ENCODE measurements around the gene NARF.

NARF gene

GRCh38 chr17:82434216-82434565, 24.4 kb upstream of the NARF start:
- no peak for DNase-seq

GRCh38 chr17:82435103-82435502, 23.4 kb upstream of the NARF start:
- no peak for DNase-seq

- no peak for DNase-seq
Observed at GRCh38 chr17:82435601-82436583, 22.6 kb upstream of the NARF start.

DNA sequence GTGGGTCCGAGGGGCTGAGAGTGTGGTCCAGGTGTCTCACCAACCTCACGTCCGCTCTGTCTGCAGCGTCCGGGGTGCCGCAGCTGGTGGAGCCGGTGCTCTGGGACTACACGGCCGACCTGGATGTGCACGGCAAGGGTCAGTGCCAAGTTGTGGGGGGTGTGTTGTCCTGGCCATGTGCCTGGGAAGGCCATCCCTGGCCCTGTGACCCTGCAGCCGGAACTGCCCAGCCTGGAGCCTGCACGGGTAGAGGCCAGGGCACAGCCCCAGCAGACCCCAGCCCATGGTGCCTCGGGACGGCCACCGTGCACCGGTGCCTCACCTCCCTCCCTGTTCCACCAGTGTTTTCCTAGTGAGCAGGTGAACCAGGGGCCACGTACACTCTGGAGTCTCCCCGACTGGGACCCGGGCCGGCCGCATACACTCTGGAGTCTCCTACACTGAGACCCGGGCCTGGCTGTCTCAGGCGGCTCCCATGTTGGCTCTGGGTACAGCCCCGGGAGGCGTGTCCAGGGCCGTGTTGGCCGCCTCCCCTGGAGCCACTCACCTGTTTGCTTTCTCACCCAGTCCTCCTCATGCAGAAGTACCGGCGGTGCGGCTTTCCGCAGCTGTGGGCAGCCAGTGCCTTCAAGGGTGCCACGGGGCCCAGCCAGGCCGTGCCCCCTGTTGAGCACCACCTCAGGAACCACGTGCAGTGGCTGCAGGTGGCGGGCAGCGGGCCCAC, 21.8 kb upstream of the NARF start:
- no peak for DNase-seq

GRCh38 chr17:82437325-82437668, 21.2 kb upstream of the NARF start:
- DNase-seq = no peak

GRCh38 chr17:82438401-82439193, 19.9 kb upstream of the NARF start:
- no peak for DNase-seq

- no peak for DNase-seq
Observed at GRCh38 chr17:82439194-82439828, 19.2 kb upstream of the NARF start.

DNA sequence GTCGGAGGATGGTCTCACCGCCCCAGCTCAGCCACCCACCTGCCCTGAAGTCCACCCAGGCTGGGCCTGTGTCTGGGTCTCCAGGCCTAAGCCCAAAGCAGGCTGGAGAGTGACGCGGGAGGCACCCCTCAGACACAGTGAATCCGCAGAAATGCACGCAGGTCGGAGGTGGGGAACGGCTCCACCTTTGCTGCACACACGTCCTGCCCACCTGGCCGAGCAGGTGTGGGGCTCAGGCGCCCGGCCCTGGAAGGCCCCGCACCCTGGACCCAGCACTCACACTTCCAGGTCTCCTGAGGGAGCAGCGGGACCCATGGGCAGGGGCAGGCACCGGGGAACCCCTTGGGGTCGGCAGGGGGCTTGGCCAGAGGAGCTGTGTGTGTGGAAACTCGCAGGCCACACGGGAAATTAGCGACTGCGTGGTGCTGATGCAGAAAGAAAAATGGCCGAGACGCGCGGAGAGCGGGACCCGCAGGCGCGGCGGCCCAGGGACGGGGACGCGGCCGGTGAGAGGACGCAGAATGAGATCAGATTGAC, 18.6 kb upstream of the NARF start:
- no peak for DNase-seq

DNA sequence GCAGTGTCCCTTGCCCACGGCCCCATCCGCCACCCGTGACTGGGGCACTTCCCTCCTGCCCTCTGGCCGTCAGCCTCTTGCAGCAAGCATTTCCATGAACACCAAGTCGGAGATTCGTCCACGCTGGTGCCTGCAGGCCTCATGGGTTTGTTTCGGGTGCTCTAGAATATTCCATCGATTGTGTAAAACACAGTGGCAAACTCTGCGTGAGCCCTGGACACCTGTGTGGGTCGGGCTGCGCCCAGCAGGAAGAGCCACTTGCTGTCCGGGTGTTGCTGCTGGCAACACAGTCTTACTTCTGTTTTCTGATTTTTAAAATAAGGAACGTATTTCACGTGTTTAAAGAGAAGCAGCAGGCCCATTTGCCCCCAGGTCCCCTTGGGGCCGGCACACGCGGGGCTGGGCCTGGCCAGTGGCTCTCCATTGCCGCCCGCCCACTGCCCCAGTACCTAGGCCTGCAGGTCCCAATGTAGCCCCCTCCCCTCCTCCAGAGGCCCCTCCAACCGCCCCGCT, 18.0 kb upstream of the NARF start:
- no peak for DNase-seq

- no peak for DNase-seq
Observed at GRCh38 chr17:82440991-82441627, 17.4 kb upstream of the NARF start.

- DNase-seq = no peak
Observed at GRCh38 chr17:82441691-82442487, 16.7 kb upstream of the NARF start.

- DNase-seq = no peak
Observed at GRCh38 chr17:82442643-82443464, 15.7 kb upstream of the NARF start.

DNA sequence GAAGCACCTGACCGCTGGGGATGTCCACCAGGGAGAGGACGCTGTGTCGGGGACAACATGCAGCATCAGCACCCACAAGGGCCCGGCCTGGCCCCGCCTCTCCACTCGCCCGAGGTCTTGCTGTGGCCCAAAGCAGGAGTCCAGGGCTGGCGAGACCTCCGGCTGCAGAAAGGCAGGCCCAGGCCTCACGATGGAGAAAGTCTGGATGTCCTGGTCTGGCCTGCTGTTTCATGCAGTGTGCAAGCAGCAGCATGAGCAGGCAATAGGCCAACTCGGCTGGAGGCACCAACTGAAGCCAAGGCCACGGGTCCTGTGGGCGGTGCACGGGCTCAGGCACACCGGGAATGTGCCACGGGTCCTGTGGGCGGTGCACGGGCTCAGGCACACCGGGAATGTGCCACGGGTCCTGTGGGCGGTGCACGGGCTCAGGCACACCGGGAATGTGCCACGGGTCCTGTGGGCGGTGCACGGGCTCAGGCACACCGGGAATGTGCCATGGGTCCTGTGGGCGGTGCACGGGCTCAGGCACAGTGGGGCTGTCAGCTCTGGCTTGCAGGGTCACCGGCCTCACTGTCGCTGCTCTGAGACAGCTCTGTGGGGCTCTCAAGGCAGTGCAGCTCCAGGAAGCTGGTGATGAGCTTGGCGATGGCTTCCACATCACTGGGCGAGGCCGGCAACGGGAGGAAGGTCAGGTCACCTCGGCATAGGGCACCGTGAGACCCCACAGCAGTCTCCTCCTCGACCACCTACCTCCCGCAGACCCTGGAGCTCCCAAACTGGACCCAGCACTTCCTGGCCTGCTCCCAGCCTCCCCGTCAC, 14.9 kb upstream of the NARF start:
- DNase-seq = no peak

GRCh38 chr17:82444284-82444893, 14.2 kb upstream of the NARF start:
- DNase-seq = no peak

GRCh38 chr17:82444941-82445521, 13.5 kb upstream of the NARF start:
- DNase-seq = no peak

- DNase-seq = no peak
Observed at GRCh38 chr17:82445542-82445941, 13.0 kb upstream of the NARF start.

DNA sequence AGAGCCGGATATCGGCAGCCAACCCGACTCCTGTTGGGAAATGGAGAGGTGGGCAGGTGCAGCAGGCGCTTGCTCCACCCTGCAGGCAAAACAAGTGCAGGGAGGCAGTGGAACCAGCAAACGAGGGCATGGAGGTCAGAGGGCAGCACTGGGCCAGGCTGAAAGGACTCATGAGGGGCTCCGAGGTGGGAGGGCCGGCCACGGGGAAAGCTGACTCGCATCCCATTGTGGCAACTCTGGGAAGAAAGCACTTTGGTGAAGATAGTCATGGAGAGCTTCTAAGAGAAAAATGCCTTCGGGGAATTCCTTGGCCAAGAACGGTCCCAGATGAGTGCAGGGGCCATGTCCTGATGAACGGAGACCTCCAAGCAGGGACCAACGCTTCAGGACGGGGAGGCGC, 12.4 kb upstream of the NARF start:
- no peak for DNase-seq

GRCh38 chr17:82446649-82447048, 11.9 kb upstream of the NARF start:
- no peak for DNase-seq
